H1 (cell line): Measurements from ENCODE around the gene SLX9. TPM values are rescaled to one million over a fixed set of nuclear protein-coding genes. Genes with fewer than 3 reads are reported as not detected.

Experiments
- CTCF ChIA-PET: fragments of 300-600 bp; sonication (Branson Sonifier 250); formaldehyde crosslinking; loops from one replicate; lab custom pipeline; 2021; ENCODE audit not compliant: partially characterized antibody; lab: Charles Lee
- POLR2A ChIA-PET: fragments of 300-600 bp; sonication (Branson Sonifier 250); formaldehyde crosslinking; loops from one replicate; lab custom pipeline; 2021; ENCODE audit warnings: inconsistent platforms; ENCODE audit not compliant: partially characterized antibody; lab: Charles Lee
- DNase-seq, 2 experiments: peaks; one replicate each; pipeline versions ENCODE4 v3.0.0 to v3.0.0-alpha.2; 2010 to 2022; ENCODE audit warnings: low spot score in 2 of 2, low read depth in 1 of 2, mixed read lengths in 1 of 2
- FAIRE-seq: peaks from 2 replicates; lab custom pipeline; 2011; peaks lifted over from hg19 to GRCh38; lab: Jason Lieb, UNC
- H2AFZ ChIP-seq: 2 replicates; pipeline ENCODE4 v1.8.1; 2012; ENCODE audit warnings: low read length, inconsistent platforms
- H2AK5ac ChIP-seq: 2 replicates; pipeline ENCODE4 v1.6.1; 2013; ENCODE audit warnings: low read depth, low read length
- H2BK120ac ChIP-seq: replicated peaks from 2 replicates; pipeline ENCODE3; 2013; ENCODE audit warnings: low read depth, low read length, inconsistent platforms
- H2BK12ac ChIP-seq: 2 replicates; pipeline ENCODE4 v1.6.1; 2013; ENCODE audit warnings: low read depth, low read length
- H2BK15ac ChIP-seq: 2 replicates; pipeline ENCODE4 v1.6.1; 2013; ENCODE audit warnings: low read length
- H2BK20ac ChIP-seq: 2 replicates; pipeline ENCODE4 v1.6.1; 2013; ENCODE audit warnings: low read length
- H2BK5ac ChIP-seq: 2 replicates; pipeline ENCODE4 v1.6.1; 2013; ENCODE audit warnings: low read depth, low read length
- H3K14ac ChIP-seq: 2 replicates; pipeline ENCODE4 v1.6.1; 2013; ENCODE audit warnings: inconsistent platforms; ENCODE audit not compliant: insufficient read length
- H3K18ac ChIP-seq: 2 replicates; pipeline ENCODE4 v1.6.1; 2013; ENCODE audit warnings: low read length; ENCODE audit errors: extremely low read depth
- H3K23ac ChIP-seq: 2 replicates; pipeline ENCODE4 v1.6.1; 2013; ENCODE audit warnings: inconsistent platforms; ENCODE audit not compliant: insufficient read length
- H3K23me2 ChIP-seq: 2 replicates; pipeline ENCODE4 v1.6.1; 2013; ENCODE audit warnings: low read depth, low read length
- H3K27ac ChIP-seq: 2 replicates; pipeline ENCODE4 v1.6.1; 2011; ENCODE audit warnings: low read depth, low read length, inconsistent platforms
- H3K27me3 ChIP-seq, 4 experiments: replicated peaks in 1 of 4; 1 replicate in 1 of 4; 2 replicates in 3 of 4; pipeline versions ENCODE4 v1.6.1 to v1.8.1; 2011 to 2013; ENCODE audit warnings: low read length in 3 of 4, mild to moderate bottlenecking in 3 of 4, inconsistent platforms in 2 of 4, mixed read lengths in 2 of 4, moderate library complexity in 1 of 4; ENCODE audit not compliant: control insufficient read depth in 3 of 4, insufficient read depth in 3 of 4; ENCODE audit errors: extremely low read depth in 1 of 4
- H3K36me3 ChIP-seq, 4 experiments: 2 replicates each; pipeline versions ENCODE4 v1.6.1 to v1.8.1; 2011 to 2013; ENCODE audit warnings: mild to moderate bottlenecking in 4 of 4, low read length in 3 of 4, moderate library complexity in 2 of 4, control low read depth in 1 of 4, inconsistent platforms in 1 of 4; ENCODE audit not compliant: insufficient read depth in 4 of 4, control insufficient read depth in 2 of 4
- H3K4ac ChIP-seq: replicated peaks from 2 replicates; pipeline ENCODE3; 2013; ENCODE audit warnings: low read length, low read depth, mixed read lengths, inconsistent platforms; ENCODE audit not compliant: insufficient read length
- H3K4me1 ChIP-seq, 4 experiments: replicated peaks in 1 of 4; 1 replicate in 1 of 4; 2 replicates in 3 of 4; pipeline versions ENCODE4 v1.6.1 to v1.8.1; 2011 to 2013; ENCODE audit warnings: low read length in 3 of 4, inconsistent platforms in 2 of 4, mixed read lengths in 1 of 4; ENCODE audit not compliant: insufficient read depth in 4 of 4, control insufficient read depth in 3 of 4
- H3K4me2 ChIP-seq, 2 experiments: 2 replicates each; pipeline versions ENCODE4 v1.6.1 to v1.8.1; 2011 to 2013; ENCODE audit warnings: low read depth in 2 of 2, low read length in 2 of 2, control low read depth in 1 of 2, inconsistent platforms in 1 of 2, mild to moderate bottlenecking in 1 of 2; ENCODE audit not compliant: insufficient read depth in 1 of 2
- H3K4me3 ChIP-seq, 4 experiments: fragments of 200-600, 300-600 bp in 1 of 4; sonication (generic), shearing (Covaris generic), sonication (Bioruptor Twin) in 1 of 4; 2 replicates each; pipeline versions ENCODE4 v1.5.1 to v1.8.1; 2011 to 2016; ENCODE audit warnings: low read length in 4 of 4, low read depth in 3 of 4, control low read depth in 2 of 4, inconsistent platforms in 2 of 4, mild to moderate bottlenecking in 2 of 4, mixed read lengths in 1 of 4, moderate library complexity in 1 of 4; ENCODE audit not compliant: insufficient read depth in 2 of 4; ENCODE audit errors: extremely low read depth in 1 of 4
- H3K56ac ChIP-seq: replicated peaks from 2 replicates; pipeline ENCODE3; 2013; ENCODE audit warnings: low read depth, mild to moderate bottlenecking, mixed read lengths, low read length, inconsistent platforms; ENCODE audit not compliant: insufficient read length
- H3K79me1 ChIP-seq: 2 replicates; pipeline ENCODE4 v1.6.1; 2013; ENCODE audit warnings: low read depth, low read length, control low read depth
- H3K79me2 ChIP-seq, 2 experiments: 2 replicates each; pipeline versions ENCODE4 v1.6.1 to v1.8.1; 2012 to 2013; ENCODE audit warnings: low read length in 2 of 2, mild to moderate bottlenecking in 2 of 2, inconsistent platforms in 1 of 2; ENCODE audit not compliant: insufficient read depth in 2 of 2, control insufficient read depth in 1 of 2
- H3K9ac ChIP-seq, 4 experiments: replicated peaks in 1 of 4; 1 replicate in 1 of 4; 2 replicates in 3 of 4; pipeline versions ENCODE4 v1.6.1 to v1.8.1; 2011 to 2013; ENCODE audit warnings: low read depth in 3 of 4, low read length in 3 of 4, control low read depth in 2 of 4, mild to moderate bottlenecking in 2 of 4, moderate library complexity in 2 of 4, inconsistent platforms in 1 of 4; ENCODE audit errors: extremely low read depth in 1 of 4
- H3K9me3 ChIP-seq, 2 experiments: 2 replicates each; pipeline versions ENCODE4 v1.6.1 to v1.8.1; 2012 to 2013; ENCODE audit warnings: mild to moderate bottlenecking in 2 of 2, moderate library complexity in 2 of 2, control low read depth in 1 of 2, inconsistent platforms in 1 of 2, low read depth in 1 of 2, low read length in 1 of 2, mixed read lengths in 1 of 2; ENCODE audit not compliant: insufficient read depth in 2 of 2
- H4K20me1 ChIP-seq, 2 experiments: replicated peaks in 1 of 2; 2 replicates each; pipeline versions ENCODE3 to v1.8.1; 2011 to 2013; ENCODE audit warnings: inconsistent platforms in 2 of 2, low read length in 2 of 2, mild to moderate bottlenecking in 1 of 2; ENCODE audit not compliant: insufficient read depth in 2 of 2, control insufficient read depth in 1 of 2
- H4K5ac ChIP-seq: 2 replicates; pipeline ENCODE4 v1.6.1; 2013; ENCODE audit warnings: low read length, low read depth, mixed read lengths, inconsistent platforms; ENCODE audit not compliant: insufficient read length
- H4K8ac ChIP-seq: 2 replicates; pipeline ENCODE4 v1.8.0; 2013; ENCODE audit warnings: mild to moderate bottlenecking, moderate library complexity, low read length, inconsistent platforms; ENCODE audit not compliant: insufficient read depth; ENCODE audit errors: extremely low read depth
- H4K91ac ChIP-seq: replicated peaks from 2 replicates; pipeline ENCODE3; 2013; ENCODE audit warnings: low read length, mixed read lengths, inconsistent platforms; ENCODE audit not compliant: insufficient read length
- TAF7 ChIP-seq: optimal IDR thresholded peaks from 2 replicates; pipeline ENCODE3; 2011; ENCODE audit warnings: low read depth, mild to moderate bottlenecking, inconsistent platforms, low read length, moderate library complexity, borderline replicate concordance
- WGBS, 2 experiments: shearing (Covaris generic) in 1 of 2; methylation state at CpG; one replicate each; pipeline versions ENCODE4 v1.1.6 to v1.1.7; 2013 to 2015; ENCODE audit warnings: low lambda C conversion rate in 2 of 2, mixed read lengths in 2 of 2, inconsistent platforms in 1 of 2, low coverage in 1 of 2, missing lambda C conversion rate in 1 of 2; ENCODE audit not compliant: insufficient replicate concordance in 2 of 2, insufficient coverage in 1 of 2, insufficient read length in 1 of 2; ENCODE audit errors: extremely low coverage in 1 of 2, missing lambda C conversion rate in 1 of 2; 5-methylcytosine and 5-hydroxymethylcytosine counted together
- polyA plus RNA-seq, 7 experiments: library from polyadenylated mRNA; depleted of rRNA in 3 of 7; stranded (reverse) in 5 of 7; unstranded in 2 of 7; fragments of >200 nt in 5 of 7; fragments of 200-250 nt in 2 of 7; gene quantifications; 1 replicate in 5 of 7; 2 replicates in 1 of 7; 4 replicates in 1 of 7; pipeline versions ENCODE4 v1.2.1 to v1.2.3, GENCODE V29; 2011 to 2013; ENCODE audit warnings: missing spikeins in 2 of 7, mixed read lengths in 2 of 7
- total RNA-seq: library from RNA; stranded (reverse); fragmentation: NEBNext Ultra II Directional; extraction: Animal tissue kit (Norgen Biotek cat#: 25700); gene quantifications from 2 replicates; pipeline ENCODE4 v1.2.1, GENCODE V29; 2021

SLX9 gene
- total and polyA plus RNA-seq, 2 of the 8 experiments (the other 6 are each of a cell fraction or from before 2014, with no cell fraction given): 17.7 to 57.3 TPM

DNA sequence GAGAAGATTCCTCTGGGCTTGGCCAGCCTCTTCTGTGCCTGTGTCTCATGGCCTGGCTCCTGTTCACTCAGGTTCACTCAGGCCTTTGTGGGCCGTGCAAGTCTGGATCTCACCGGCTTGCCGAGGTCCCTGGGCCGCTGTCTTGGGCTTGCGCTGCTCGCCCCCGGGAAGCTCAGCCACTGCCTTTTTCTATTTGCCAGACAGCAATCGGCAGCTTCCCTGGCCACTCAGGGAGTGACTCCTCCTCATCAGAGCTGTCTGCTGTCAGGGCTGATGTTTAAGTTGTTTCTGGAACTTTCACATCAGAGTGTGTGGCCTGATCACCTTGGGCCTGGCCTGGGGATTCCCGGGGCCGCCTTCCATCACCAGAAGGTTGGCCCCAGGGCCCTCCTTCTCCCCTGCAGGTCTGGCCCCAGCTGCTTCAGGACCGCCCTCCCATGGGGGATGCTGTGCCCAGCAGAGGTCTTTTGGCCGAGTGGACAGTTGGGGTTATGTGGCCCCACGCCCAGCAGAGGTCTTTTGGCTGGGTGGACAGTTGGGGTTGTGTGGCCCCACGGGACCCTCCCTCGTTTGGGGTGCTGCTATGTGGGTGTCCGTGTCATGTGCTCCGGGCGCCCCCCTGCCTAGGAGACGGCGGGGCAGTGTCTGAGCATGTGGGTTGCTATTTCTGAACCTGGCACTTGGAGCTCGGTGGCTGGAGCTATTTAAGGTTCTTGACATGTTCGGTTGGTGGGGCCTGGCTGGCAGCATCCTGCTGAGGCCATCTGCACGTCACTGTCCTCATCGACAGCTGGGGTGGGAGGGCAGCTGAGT is 12.5 kb downstream of the SLX9 start:
- Histone ChIP-seq H3K18ac (no peak overlapping the region), H3K9ac (no peak overlapping the region)

More for the DNA sequence above, 12.5 kb downstream of the SLX9 start:
- Histone ChIP-seq H2BK20ac (no peak overlapping the region), H4K5ac (no peak overlapping the region), H3K23ac (no peak overlapping the region), H3K4ac (no peak overlapping the region), H3K23me2 (no peaks in the 10 kb centered on the region), H2AK5ac (no peak overlapping the region), H3K56ac (no peak overlapping the region), H2BK5ac (no peak overlapping the region), H3K36me3 (peaks cover 3 to 12% (median 7%) of the 10 kb centered on the region in 4 experiments; a peak in 5 of 8 replicates), H2BK12ac (no peak overlapping the region), H2BK120ac (no peak overlapping the region), H4K8ac (no peak overlapping the region), H4K20me1 (peaks cover 29 to 62% of the 10 kb centered on the region in 2 experiments), H3K4me3 (no peak overlapping the region), H3K27me3 (no peaks in the 10 kb centered on the region), H3K27ac (no peak overlapping the region), H3K4me1 (no peaks in the 10 kb centered on the region; a peak in 1 of 7 replicates), H3K79me1 (peaks cover 30% of the 10 kb centered on the region), H3K4me2 (no peak overlapping the region), H3K79me2 (peaks cover 5 to 74% of the 10 kb centered on the region in 2 experiments; a peak in 3 of 4 replicates), H4K91ac (no peak overlapping the region), H2BK15ac (no peak overlapping the region), H2AFZ (no peak overlapping the region), H3K9me3 (no peaks in the 10 kb centered on the region), H3K14ac (no peak overlapping the region)
- no peak for TF ChIP-seq TAF7
- DNase-seq (no peak), FAIRE-seq (no peak)
- ChIA-PET CTCF (interaction anchor here (0.8 to 5.7 kb wide), 8 partner anchors 11 to 185 kb away, joined by 3 to 29 read pairs (median 4); no protein-coding TSS in a partner anchor), POLR2A (interaction anchor here (1.1 to 1.3 kb wide), 2 partner anchors 20 to 39 kb away, joined by 3 read pairs; no protein-coding TSS in a partner anchor)
- WGBS, 2 experiments: 91% methylated on average over 23 of the region's 24 CpGs; no CpG with 5 or more reads in 1 of the 2 experiments
